DOHH2 (cell line): Measurements from ENCODE around the gene GABRR2.
A peak's percentile ranks its signal among the peaks of the same experiment; 100 is the strongest.

Experiments used
- H3F3A ChIP-seq: fragments of 200-600 bp; sonication (generic), shearing (Covaris generic); 2 replicates; pipeline ENCODE4 v1.6.0; 2016; ENCODE audit warnings: antibody characterized with exemption, mild to moderate bottlenecking; ENCODE audit not compliant: control insufficient read depth, insufficient read depth
- H3K27ac ChIP-seq: fragments of 200-600 bp; sonication (generic); 2 replicates; pipeline ENCODE4 v1.5.1; 2014; ENCODE audit warnings: low read depth, mild to moderate bottlenecking, low read length, moderate library complexity
- H3K27me3 ChIP-seq: fragments of 200-600 bp; sonication (generic); 2 replicates; pipeline ENCODE4 v1.6.1; 2014; ENCODE audit warnings: mild to moderate bottlenecking, low read length, mixed read lengths; ENCODE audit not compliant: control insufficient read depth
- H3K36me3 ChIP-seq: fragments of 200-600 bp; sonication (generic); 2 replicates; pipeline ENCODE4 v1.6.1; 2014; ENCODE audit warnings: mild to moderate bottlenecking, low read length, moderate library complexity, mixed read lengths; ENCODE audit not compliant: control insufficient read depth
- H3K4me1 ChIP-seq: fragments of 200-600 bp; sonication (generic); 2 replicates; pipeline ENCODE4 v1.6.1; 2014; ENCODE audit warnings: mild to moderate bottlenecking, low read length, mixed read lengths; ENCODE audit not compliant: control insufficient read depth
- H3K4me2 ChIP-seq: fragments of 200-600 bp; sonication (generic); 2 replicates; pipeline ENCODE4 v1.6.0; 2014; ENCODE audit warnings: mild to moderate bottlenecking, low read length, moderate library complexity
- H3K4me3 ChIP-seq: fragments of 200-600 bp; sonication (generic); 2 replicates; pipeline ENCODE4 v1.5.1; 2014; ENCODE audit warnings: mild to moderate bottlenecking, low read length, mixed read lengths
- H3K79me2 ChIP-seq: fragments of 200-600 bp; sonication (generic); 2 replicates; pipeline ENCODE4 v1.6.1; 2014; ENCODE audit warnings: mild to moderate bottlenecking, low read length, mixed read lengths; ENCODE audit not compliant: control insufficient read depth
- H3K9me2 ChIP-seq: fragments of 200-600 bp; sonication (generic); replicated peaks from 2 replicates; pipeline ENCODE4 v1.6.1; 2014; ENCODE audit warnings: mild to moderate bottlenecking, low read length, mixed read lengths; ENCODE audit not compliant: control insufficient read depth
- H3K9me3 ChIP-seq: fragments of 200-600 bp; sonication (generic); 2 replicates; pipeline ENCODE4 v1.6.1; 2014; ENCODE audit warnings: antibody characterized with exemption, low read length, mixed read lengths; ENCODE audit not compliant: control insufficient read depth, insufficient read depth
- H4K20me1 ChIP-seq: fragments of 200-600 bp; sonication (generic); 2 replicates; pipeline ENCODE4 v1.6.0; 2014; ENCODE audit warnings: low read depth, mild to moderate bottlenecking, antibody characterized with exemption, low read length, moderate library complexity; ENCODE audit not compliant: control insufficient read depth, insufficient read depth
- CTCF ChIP-seq: fragments of 200-600 bp; sonication (generic); IDR thresholded peaks from one replicate; pipeline ENCODE4 v1.5.1; 2014; ENCODE audit warnings: antibody characterized with exemption, mild to moderate bottlenecking, low read depth, low read length; ENCODE audit not compliant: poor library complexity, severe bottlenecking
- EZH2phosphoT487 ChIP-seq: fragments of 200-600 bp; sonication (generic); IDR thresholded peaks from 2 replicates; pipeline ENCODE4 v1.6.1; 2017; ENCODE audit warnings: borderline replicate concordance, mild to moderate bottlenecking, antibody characterized with exemption, low read length, moderate library complexity, mixed read lengths

The GABRR2 gene

GRCh38 chr6:89270951-89271721 lies 44.0 kb downstream of the GABRR2 start:
- H3K4me3 ChIP-seq = no peak overlapping the region
- H3F3A ChIP-seq = no peaks in the 10 kb centered on the region
- peak overlapping the region; percentile 34; the same call in 1 of the 2 replicates for H3K4me2 ChIP-seq
- H3K36me3 ChIP-seq = no peaks in the 10 kb centered on the region
- no peaks in the 10 kb centered on the region for H3K27me3 ChIP-seq
- no peaks in the 10 kb centered on the region for H4K20me1 ChIP-seq
- H3K9me2 ChIP-seq = no peaks in the 10 kb centered on the region
- no peaks in the 10 kb centered on the region for H3K9me3 ChIP-seq
- no peak overlapping the region for H3K27ac ChIP-seq
- no peak for TF ChIP-seq EZH2phosphoT487
- no peak for TF ChIP-seq CTCF
- H3K4me1 ChIP-seq = peaks cover 13% of the 10 kb centered on the region
- no peaks in the 10 kb centered on the region for H3K79me2 ChIP-seq

GRCh38 chr6:89269981-89270380 lies 45.1 kb downstream of the GABRR2 start:
- Histone ChIP-seq H3K27me3 (no peaks in the 10 kb centered on the region), H3K36me3 (no peaks in the 10 kb centered on the region), H3K9me3 (no peaks in the 10 kb centered on the region), H4K20me1 (no peaks in the 10 kb centered on the region), H3K4me3 (no peak overlapping the region), H3K79me2 (no peaks in the 10 kb centered on the region), H3K27ac (no peak overlapping the region), H3K9me2 (no peaks in the 10 kb centered on the region), H3K4me2 (no peak overlapping the region), H3K4me1 (peaks cover 13% of the 10 kb centered on the region), H3F3A (no peaks in the 10 kb centered on the region)
- TF ChIP-seq EZH2phosphoT487 (no peak), CTCF (no peak)

- H3K79me2 ChIP-seq = no peaks in the 10 kb centered on the region
- no peaks in the 10 kb centered on the region for H3F3A ChIP-seq
- no peaks in the 10 kb centered on the region for H3K36me3 ChIP-seq
- no peaks in the 10 kb centered on the region for H4K20me1 ChIP-seq
- no peak for TF ChIP-seq CTCF
- no peak for TF ChIP-seq EZH2phosphoT487
- H3K4me3 ChIP-seq = no peak overlapping the region
- H3K4me1 ChIP-seq = peaks cover 13% of the 10 kb centered on the region
- H3K9me2 ChIP-seq = no peaks in the 10 kb centered on the region
- H3K9me3 ChIP-seq = no peaks in the 10 kb centered on the region
- no peak overlapping the region for H3K27ac ChIP-seq
- no peak overlapping the region for H3K4me2 ChIP-seq
- H3K27me3 ChIP-seq = no peaks in the 10 kb centered on the region
These were observed 45.8 kb downstream of the GABRR2 start for GRCh38 chr6:89269252-89269651.
